Epithelial cell of esophagus (primary cell): ENCODE data around the gene GRM7.
A peak's percentile ranks its signal among the peaks of the same experiment; 100 is the strongest.

ENCODE experiments used
- DNase-seq: peaks from one replicate; pipeline ENCODE4 v3.0.0; 2010; ENCODE audit warnings: low read depth
- H3K4me3 ChIP-seq: 2 replicates; pipeline ENCODE4 v1.5.1; 2011; ENCODE audit warnings: mild to moderate bottlenecking, low read length, control low read depth
- CTCF ChIP-seq: IDR thresholded peaks from 2 replicates; pipeline ENCODE4 v1.5.1; 2011; ENCODE audit warnings: low read depth, mild to moderate bottlenecking, low read length, control low read depth, inconsistent platforms; ENCODE audit not compliant: insufficient read depth; ENCODE audit errors: missing control alignments

Gene GRM7

GRCh38 chr3:7015683-7016440 is 154.9 kb downstream of the GRM7 start:
- TF ChIP-seq CTCF = no peak
- DNase-seq = no peak
- H3K4me3 ChIP-seq = no peak overlapping the region

GRCh38 chr3:7025581-7026300 is 164.8 kb downstream of the GRM7 start:
- TF ChIP-seq CTCF = no peak
- H3K4me3 ChIP-seq = no peak overlapping the region
- DNase-seq = peak; percentile 4

- H3K4me3 ChIP-seq = no peak overlapping the region
- TF ChIP-seq CTCF = no peak
- no peak for DNase-seq
Observed at GRCh38 chr3:7029562-7029961, 168.6 kb downstream of the GRM7 start.

GRCh38 chr3:7038394-7038793 is 177.5 kb downstream of the GRM7 start:
- TF ChIP-seq CTCF = no peak
- DNase-seq = no peak
- H3K4me3 ChIP-seq = no peak overlapping the region

GRCh38 chr3:7062714-7063113 is 201.8 kb downstream of the GRM7 start:
- no peak for TF ChIP-seq CTCF
- no peak for DNase-seq

GRCh38 chr3:7070461-7070860 is 209.5 kb downstream of the GRM7 start:
- no peak for DNase-seq
- no peak for TF ChIP-seq CTCF
- no peak overlapping the region for H3K4me3 ChIP-seq

More at GRCh38 chr3:7062714-7063113, 201.8 kb downstream of the GRM7 start:
- no peak overlapping the region for H3K4me3 ChIP-seq

- no peak for DNase-seq
- TF ChIP-seq CTCF = no peak
- no peak overlapping the region for H3K4me3 ChIP-seq
Observed at GRCh38 chr3:7074217-7074616, 213.3 kb downstream of the GRM7 start.
